Activated CD4-positive, alpha-beta T cell treated with anti-CD3 and anti-CD28 coated beads, Interleukin-2, Interleukin-6, amounts not matched to agents 100 ng/mL and 50 ng/mL, durations not matched to agents 16 hours and 8 hours (primary cell): Measurements from ENCODE around the gene MID2.
"Not testable (repeated sequence)": the region's sequence is repeated elsewhere in the genome, so short reads cannot be mapped to it uniquely, and the experiment has no call there.

ENCODE experiments used
- DNase-seq: peaks from one replicate; pipeline ENCODE4 v3.0.0-alpha.2; 2020

The MID2 gene

GRCh38 chrX:107955337-107955736 is 129.7 kb downstream of the MID2 start:
- not testable (repeated sequence) for DNase-seq

- DNase-seq, result no peak
Measured at GRCh38 chrX:107968623-107969022, 143.0 kb downstream of the MID2 start.

- DNase-seq, result no peak
Measured at GRCh38 chrX:107970073-107970472, 144.4 kb downstream of the MID2 start.

DNA sequence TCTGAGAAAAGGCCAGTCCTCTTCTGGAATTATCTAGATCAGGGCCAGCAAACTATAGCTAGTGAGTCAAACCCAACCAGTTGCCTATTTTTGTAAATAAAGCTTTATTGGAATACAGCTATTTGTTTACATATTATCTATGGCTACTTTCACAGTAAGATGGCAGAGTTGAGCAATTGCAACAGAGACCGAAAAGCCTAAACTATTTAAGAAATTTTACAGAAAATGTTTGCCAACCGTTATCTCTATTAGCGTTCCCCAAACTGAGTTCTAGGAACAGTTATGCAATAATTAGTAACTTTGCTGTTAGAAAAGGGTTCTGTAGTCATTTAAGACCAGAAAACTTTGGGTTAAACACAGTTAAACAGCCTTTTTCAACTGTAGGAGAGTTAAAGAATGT is 146.0 kb downstream of the MID2 start:
- DNase-seq, result no peak
